SK-N-SH treated with all-trans-retinoic acid at 6 μM for 48 hours (cell line): Measurements from ENCODE around the gene LDB2.

ENCODE experiments used
- ATAC-seq: fragments of 200-7000 bp; cut with Tn5 transposase; 3 replicates; pipeline ENCODE4 v1.9.1; 2020; ENCODE audit warnings: mild to moderate bottlenecking, moderate library complexity
- BACH2 ChIP-seq: fragments of 250-450 bp; sonication (Bioruptor Pico); IDR thresholded peaks from 2 replicates; pipeline ENCODE4 v1.9.0; 2021; ENCODE audit warnings: mild to moderate bottlenecking, borderline replicate concordance
- CREB5 ChIP-seq: fragments of 250-450 bp; sonication (Bioruptor Pico); IDR thresholded peaks from 2 replicates; pipeline ENCODE4 v1.5.1; 2020; ENCODE audit warnings: low read depth, mild to moderate bottlenecking, moderate library complexity
- CSRNP3 ChIP-seq: fragments of 250-450 bp; sonication (Bioruptor Pico); IDR thresholded peaks from 2 replicates; pipeline ENCODE4 v1.5.1; 2021; ENCODE audit warnings: mild to moderate bottlenecking, moderate library complexity
- ESRRG ChIP-seq: fragments of 250-450 bp; sonication (Bioruptor Pico); IDR thresholded peaks from 2 replicates; pipeline ENCODE4 v1.6.1; 2021; ENCODE audit warnings: mild to moderate bottlenecking
- GLIS3 ChIP-seq: fragments of 250-450 bp; sonication (Bioruptor Pico); IDR thresholded peaks from 2 replicates; pipeline ENCODE4 v1.5.0; 2020; ENCODE audit warnings: mild to moderate bottlenecking, moderate library complexity
- ISL1 ChIP-seq: fragments of 250-450 bp; sonication (Bioruptor Pico); IDR thresholded peaks from 2 replicates; pipeline ENCODE4 v2.1.2; 2022; ENCODE audit warnings: mild to moderate bottlenecking, moderate library complexity
- OSR1 ChIP-seq: fragments of 250-450 bp; sonication (Bioruptor Pico); IDR thresholded peaks from 2 replicates; pipeline ENCODE4 v1.8.0; 2022; ENCODE audit warnings: moderate library complexity, mild to moderate bottlenecking, inconsistent platforms
- PATZ1 ChIP-seq: fragments of 250-450 bp; sonication (Bioruptor Pico); IDR thresholded peaks from 2 replicates; pipeline ENCODE4 v1.8.0; 2020; ENCODE audit warnings: mild to moderate bottlenecking, moderate library complexity, borderline replicate concordance
- PPARA ChIP-seq: fragments of 250-450 bp; sonication (Bioruptor Pico); IDR thresholded peaks from 2 replicates; pipeline ENCODE4 v1.5.0; 2020; ENCODE audit warnings: mild to moderate bottlenecking, borderline replicate concordance
- RARB ChIP-seq: fragments of 250-450 bp; sonication (Bioruptor Pico); IDR thresholded peaks from 2 replicates; pipeline ENCODE4 v1.8.0; 2021; ENCODE audit warnings: mild to moderate bottlenecking, moderate library complexity
- SNAI2 ChIP-seq: fragments of 250-450 bp; sonication (Bioruptor Pico); IDR thresholded peaks from 2 replicates; pipeline ENCODE4 v1.5.0; 2020; ENCODE audit warnings: mild to moderate bottlenecking, moderate library complexity
- ZC3H10 ChIP-seq: fragments of 250-450 bp; sonication (Bioruptor Pico); IDR thresholded peaks from 2 replicates; pipeline ENCODE4 v1.5.1; 2021; ENCODE audit warnings: mild to moderate bottlenecking, moderate library complexity
- ZNF565 ChIP-seq: fragments of 450-650 bp; formaldehyde crosslinking; conservative IDR thresholded peaks from 2 replicates; pipeline ENCODE4 v1.5.0; 2020; ENCODE audit warnings: low read depth, mild to moderate bottlenecking, moderate library complexity
- ZNF70 ChIP-seq: fragments of 450-650 bp; formaldehyde crosslinking; IDR thresholded peaks from 2 replicates; pipeline ENCODE4 v1.5.0; 2020; ENCODE audit warnings: mild to moderate bottlenecking, moderate library complexity
- TF ChIP-seq, protein P1 (sequence below): fragments of 250-450 bp; sonication (Bioruptor Pico); IDR thresholded peaks from 2 replicates; pipeline ENCODE4 v1.5.0; 2020; ENCODE audit warnings: mild to moderate bottlenecking, moderate library complexity

The LDB2 gene

DNA sequence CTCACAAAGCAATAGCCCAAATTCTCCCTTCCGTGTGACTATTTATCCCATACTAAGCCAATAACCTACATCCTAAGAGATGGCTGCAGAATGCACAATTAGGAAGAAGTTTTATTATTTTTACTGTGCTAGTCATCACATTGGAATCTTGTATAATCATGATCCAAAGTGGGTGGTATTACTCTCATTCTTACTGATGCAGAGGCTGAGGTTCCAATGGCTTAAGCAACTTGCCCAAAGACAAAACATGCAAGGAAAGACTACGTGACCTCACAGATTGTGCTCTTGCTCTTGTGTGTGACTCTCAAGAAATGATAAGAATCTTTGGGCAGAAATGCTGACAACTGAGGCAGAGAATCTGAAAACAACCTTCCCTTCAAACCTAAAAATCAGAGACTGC is 212.2 kb downstream of the LDB2 start:
- peak; percentile 88 for ATAC-seq
- no peak for TF ChIP-seq ESRRG (CRISPR knock-in tag)

GRCh38 chr4:16685536-16685935 is 212.9 kb downstream of the LDB2 start:
- ATAC-seq, result no peak
- TF ChIP-seq CSRNP3 (CRISPR knock-in tag), result no peak
- TF ChIP-seq ZC3H10 (CRISPR knock-in tag), result no peak
- TF ChIP-seq ESRRG (CRISPR knock-in tag), result no peak
- no peak for TF ChIP-seq PPARA (CRISPR knock-in tag)
- TF ChIP-seq, protein P1, sequence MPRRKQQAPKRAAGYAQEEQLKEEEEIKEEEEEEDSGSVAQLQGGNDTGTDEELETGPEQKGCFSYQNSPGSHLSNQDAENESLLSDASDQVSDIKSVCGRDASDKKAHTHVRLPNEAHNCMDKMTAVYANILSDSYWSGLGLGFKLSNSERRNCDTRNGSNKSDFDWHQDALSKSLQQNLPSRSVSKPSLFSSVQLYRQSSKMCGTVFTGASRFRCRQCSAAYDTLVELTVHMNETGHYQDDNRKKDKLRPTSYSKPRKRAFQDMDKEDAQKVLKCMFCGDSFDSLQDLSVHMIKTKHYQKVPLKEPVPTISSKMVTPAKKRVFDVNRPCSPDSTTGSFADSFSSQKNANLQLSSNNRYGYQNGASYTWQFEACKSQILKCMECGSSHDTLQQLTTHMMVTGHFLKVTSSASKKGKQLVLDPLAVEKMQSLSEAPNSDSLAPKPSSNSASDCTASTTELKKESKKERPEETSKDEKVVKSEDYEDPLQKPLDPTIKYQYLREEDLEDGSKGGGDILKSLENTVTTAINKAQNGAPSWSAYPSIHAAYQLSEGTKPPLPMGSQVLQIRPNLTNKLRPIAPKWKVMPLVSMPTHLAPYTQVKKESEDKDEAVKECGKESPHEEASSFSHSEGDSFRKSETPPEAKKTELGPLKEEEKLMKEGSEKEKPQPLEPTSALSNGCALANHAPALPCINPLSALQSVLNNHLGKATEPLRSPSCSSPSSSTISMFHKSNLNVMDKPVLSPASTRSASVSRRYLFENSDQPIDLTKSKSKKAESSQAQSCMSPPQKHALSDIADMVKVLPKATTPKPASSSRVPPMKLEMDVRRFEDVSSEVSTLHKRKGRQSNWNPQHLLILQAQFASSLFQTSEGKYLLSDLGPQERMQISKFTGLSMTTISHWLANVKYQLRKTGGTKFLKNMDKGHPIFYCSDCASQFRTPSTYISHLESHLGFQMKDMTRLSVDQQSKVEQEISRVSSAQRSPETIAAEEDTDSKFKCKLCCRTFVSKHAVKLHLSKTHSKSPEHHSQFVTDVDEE (CRISPR knock-in tag), result no peak
- no peak for TF ChIP-seq GLIS3 (CRISPR knock-in tag)
- TF ChIP-seq ISL1 (CRISPR knock-in tag), result no peak
- no peak for TF ChIP-seq SNAI2 (CRISPR knock-in tag)
- no peak for TF ChIP-seq ZNF70 (CRISPR knock-in tag)

GRCh38 chr4:16684935-16685334 is 213.5 kb downstream of the LDB2 start:
- TF ChIP-seq, protein P1 (CRISPR knock-in tag), result no peak
- TF ChIP-seq, all 23 proteins: peak for 0
- ATAC-seq, result no peak

DNA sequence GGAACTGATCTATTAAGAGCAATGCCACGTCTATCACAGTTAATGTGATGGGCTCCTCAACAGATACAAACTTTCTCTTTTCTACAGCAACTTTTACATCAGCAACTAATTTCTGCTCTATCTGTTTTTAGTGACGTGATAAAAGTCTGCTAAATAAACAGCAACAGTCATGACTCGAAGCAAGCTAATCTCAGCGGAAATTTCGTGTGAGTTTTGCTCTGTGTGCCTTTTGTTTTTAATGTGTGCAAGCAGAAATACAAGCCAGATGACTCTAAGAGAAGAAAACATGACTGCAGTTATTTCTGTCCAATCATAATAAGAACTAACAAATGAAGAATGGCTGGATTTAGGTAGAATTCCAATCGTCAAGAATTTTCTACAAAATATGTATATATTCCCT is 214.3 kb downstream of the LDB2 start:
- TF ChIP-seq ZNF70 (CRISPR knock-in tag) (no peak), OSR1 (CRISPR knock-in tag) (no peak), BACH2 (CRISPR knock-in tag) (no peak), PATZ1 (CRISPR knock-in tag) (no peak)
- ATAC-seq, result no peak

DNA sequence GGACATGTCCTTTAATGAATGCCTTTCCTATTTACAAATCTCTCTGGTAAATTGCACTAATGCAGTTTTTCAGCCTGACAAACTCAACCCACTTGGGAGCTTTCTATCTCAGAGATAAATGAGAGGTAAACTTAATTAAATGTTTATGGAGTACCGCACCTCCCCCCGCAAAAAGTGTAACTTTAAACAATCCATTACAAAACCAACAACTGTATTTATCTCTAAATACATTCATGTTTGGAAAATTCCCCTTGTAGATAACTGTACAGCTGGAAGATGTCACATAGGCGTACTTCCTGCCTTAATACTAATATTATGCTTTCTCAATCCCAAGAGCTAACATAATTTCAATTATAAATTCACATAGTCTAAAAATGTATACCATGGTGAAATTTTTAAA is 215.5 kb downstream of the LDB2 start:
- no peak for ATAC-seq
- TF ChIP-seq RARB (CRISPR knock-in tag) (no peak), CREB5 (CRISPR knock-in tag) (no peak), CSRNP3 (CRISPR knock-in tag) (no peak), ZNF565 (CRISPR knock-in tag) (no peak)
